Activated CD8-positive, alpha-beta memory T cell treated with anti-CD3 and anti-CD28 coated beads, Interleukin-2, amount 50 U/mL, for 24 hours (primary cell): Measurements from ENCODE around the gene BAZ1B.
"Not testable (repeated sequence)": the region's sequence is repeated elsewhere in the genome, so short reads cannot be mapped to it uniquely, and the experiment has no call there.

Source experiments
- DNase-seq: peaks from one replicate; pipeline ENCODE4 v3.0.0-alpha.2; 2020; ENCODE audit errors: extremely low read depth

Gene BAZ1B

DNA sequence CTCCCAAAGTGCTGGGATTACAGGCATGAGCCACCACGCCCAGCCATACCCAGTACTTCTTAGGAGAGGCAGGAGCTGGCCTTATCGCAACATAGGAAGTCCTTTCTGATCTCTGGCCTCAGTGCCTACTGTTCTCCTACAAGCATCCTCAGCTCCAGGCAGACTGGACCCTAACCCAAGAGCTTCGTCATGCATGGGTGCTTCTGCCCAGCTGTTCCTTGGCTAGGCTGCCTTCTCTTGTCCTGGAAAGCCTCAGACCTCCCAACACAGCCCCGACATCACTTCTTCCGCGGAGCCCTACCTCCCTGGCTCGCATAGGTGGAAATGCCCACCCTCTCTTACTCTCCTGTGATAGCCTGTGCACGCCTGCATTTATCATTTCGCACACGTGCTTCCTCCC, 19.6 kb upstream of the BAZ1B start:
- DNase-seq: no peak

DNA sequence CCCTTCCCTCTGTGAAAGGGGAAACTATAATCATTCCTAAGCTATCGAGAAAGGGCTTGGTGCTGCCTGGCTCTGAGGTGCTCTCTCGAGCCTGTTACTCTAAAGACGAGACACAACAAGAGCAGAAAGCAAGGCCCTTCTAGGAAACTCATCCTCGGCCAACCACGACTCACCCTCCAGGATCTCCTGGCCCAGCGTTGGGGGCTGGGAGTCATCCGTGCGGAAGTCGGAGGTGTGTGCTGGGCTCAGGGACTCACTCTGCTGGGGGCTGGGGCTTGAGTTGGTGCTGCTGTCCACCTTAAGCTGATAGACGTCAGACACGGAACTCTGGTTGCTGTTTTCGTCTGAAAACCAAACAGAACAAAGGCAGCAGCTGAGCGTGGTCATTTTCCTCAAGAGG, 17.6 kb upstream of the BAZ1B start:
- DNase-seq: no peak

DNA sequence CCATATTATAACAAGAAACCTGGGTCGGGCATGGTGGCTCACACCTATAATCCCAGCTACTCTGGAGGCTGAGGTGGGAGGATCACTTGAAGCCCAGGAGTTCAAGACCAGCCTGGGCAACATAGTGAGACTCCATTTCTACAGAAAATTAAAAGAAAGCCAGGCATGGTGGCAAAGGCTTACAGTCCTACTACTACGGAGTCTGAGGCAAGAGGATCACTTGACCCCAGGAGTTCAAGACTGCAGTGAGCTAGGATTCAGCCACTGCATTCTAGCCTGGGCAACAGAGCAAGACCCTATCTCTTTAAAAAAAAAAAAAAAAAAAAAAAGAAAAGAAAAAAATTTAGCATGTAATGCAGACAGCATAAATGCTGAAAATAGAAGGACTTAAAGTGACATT, 16.4 kb upstream of the BAZ1B start:
- not testable (repeated sequence) for DNase-seq

DNA sequence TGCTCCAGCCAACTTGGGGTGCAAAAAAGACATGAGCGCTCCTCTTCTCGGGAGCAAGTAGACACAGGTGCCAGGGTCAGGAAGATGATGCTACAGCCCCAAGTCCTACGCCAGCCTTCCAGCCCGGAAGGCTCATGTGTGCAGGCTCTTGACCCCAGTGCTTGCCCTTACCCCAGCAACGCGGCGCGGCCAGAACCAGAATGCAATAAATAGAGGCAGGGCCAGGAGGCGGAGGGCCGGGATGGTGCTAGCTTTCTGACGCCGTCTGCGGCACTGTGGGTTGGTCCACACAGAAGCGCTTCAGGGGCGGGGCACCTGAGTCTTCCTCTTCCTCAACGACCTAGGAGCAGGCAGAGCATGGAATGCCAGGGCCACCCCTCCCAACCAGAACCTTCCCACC, 15.0 kb upstream of the BAZ1B start:
- DNase-seq: no peak

DNA sequence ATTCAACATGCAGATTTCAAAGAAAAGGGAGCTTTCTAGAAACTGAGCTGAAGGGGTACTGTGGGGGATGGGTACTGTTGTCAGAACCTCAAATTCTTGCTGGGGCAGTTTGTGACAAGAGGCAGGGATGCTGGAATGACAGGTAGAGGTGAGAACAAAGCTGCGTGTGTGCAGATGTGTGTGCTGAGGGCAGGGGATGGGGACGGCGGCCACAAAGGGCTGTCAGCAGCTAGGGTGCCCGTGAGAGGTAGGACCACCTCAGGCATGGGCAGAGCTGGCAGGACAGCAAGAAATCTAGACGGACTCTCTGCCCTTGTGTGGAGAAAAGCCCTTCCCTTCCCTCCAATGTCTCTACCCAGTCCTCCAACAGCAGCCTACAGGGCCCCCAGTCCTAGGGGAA, 14.4 kb upstream of the BAZ1B start:
- no peak for DNase-seq

DNA sequence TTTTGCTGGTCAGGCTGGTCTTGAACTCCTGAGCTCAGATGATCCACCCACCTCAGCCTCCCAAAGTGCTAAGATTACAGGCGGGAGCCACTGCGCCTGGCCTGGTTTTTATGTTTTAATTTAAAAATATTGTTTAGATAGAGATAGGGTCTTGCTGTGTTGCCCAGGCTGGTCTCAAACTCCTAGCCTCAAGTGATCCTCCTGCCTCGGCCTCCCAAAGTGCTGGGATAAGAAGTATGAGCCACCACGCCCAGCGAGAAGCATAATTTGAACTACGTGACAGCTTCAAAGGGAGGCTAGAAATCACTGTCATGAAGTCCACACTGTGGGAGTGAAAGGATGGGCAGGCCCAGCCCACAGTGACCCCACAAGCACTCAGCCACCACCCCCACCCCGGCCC, 13.8 kb upstream of the BAZ1B start:
- not testable (repeated sequence) for DNase-seq

DNA sequence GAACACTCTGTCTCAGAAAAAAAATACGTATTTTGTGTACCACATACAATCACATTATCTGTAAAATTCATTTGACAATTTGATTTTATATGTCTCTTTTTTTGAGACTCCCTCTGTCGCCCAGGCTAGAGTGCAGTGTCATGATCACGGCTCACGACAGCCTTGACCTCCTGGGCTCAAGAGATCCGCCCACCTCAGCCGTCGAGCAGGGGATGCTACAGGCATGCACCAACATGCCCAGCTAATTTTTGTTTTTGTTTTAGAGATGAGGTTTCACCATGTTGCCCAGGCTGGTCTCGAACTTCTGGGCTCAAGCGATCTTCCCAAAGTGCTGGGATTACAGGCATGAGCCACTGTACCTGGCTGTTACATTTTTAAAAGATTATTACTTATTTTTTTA, 11.6 kb upstream of the BAZ1B start:
- DNase-seq: no peak

DNA sequence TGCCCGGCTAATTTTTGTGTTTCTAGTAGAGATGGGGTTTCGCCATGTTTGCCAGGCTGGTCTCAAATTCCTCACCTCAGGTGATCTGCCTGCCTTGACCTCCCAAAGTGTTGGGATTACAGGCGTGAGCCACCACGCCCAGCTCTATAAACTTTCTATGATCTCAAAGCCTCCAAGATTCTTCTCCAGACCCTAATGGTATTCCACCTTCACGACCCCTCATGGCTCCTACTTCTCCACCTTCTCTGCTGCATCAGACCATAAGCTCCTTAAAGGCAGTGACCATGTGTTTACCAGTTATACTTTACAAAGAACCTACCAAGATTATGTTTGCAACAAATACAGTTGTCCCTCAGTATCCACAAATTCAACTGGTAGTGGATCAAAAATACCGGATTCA, 10.1 kb upstream of the BAZ1B start:
- no peak for DNase-seq

DNA sequence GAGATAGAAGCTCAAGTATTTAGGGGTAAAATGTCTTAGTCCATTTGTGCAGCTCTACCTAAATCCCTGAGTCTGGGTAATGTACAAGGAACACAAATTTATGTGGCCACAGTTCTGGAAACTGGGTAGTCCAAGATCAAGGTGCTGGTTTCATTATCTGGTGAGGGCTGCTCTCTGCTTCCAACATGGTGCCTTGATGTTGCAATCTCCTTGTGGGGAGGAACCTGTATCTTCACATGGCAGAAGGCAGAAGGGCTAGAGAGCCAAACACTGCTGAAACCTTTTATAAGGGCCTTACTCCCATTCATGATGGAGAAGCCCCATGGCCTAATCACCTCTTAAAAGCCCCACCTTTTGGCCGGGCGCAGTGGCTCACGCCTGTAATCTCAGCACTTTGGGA, 8.7 kb upstream of the BAZ1B start:
- DNase-seq: no peak

DNA sequence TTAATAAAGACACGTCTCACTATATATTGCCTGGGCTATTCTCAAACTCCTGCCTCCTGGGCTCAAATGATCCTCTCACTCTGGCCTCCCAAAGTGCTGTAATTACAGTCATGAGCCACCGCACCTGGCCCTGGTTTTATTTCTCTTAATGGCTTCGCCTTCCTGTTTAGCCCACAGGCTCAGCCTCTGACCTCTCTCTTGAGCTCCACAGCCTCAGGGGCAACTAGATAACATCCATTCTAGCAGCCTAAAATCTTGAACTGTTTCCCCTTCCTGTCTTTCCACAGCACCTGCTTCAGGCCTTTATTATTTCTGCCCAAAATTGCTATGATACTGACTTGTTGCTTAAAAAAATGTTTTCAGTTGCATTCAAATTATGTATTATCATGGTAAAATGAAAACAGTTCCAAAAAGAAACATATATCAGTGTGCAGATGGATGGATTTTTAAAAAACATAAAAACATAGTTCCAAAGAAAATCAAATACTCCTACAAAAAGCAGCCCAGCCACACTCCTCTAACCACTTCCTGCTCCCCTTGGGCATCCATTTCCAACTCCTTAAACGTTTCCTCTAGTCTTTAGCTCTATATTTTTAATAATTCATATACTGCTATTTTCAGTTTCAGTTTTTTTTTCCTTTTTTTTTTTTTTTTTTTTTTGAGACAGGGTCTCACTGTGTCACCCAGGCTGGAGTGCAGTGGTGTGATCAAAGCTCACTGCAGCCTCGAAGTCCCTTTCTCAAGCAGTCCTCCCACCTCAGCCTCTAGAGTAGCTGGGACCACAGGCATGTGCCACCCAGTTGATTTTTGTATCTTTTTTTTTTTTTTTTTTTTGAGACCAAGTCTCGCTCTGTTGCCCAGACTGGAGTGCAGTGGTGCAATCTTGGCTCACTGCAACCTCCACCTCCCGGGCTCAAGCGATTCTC, 5.1 kb upstream of the BAZ1B start:
- no peak for DNase-seq

DNA sequence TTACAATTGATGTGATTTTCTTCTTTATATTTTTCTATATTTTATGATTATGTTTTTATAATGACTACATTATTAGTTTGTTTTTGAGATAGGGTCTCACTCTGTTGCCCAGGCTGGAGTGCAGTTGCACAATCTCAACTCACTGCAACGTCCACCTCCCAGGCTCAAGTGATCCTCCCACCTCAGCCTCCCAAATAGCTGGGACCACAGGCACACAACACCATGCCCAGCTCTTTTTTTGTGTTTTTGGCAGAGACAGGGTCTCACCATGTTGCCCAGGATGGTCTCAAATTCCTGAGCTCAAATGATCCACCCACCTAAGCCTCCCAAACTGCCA, 4.0 kb upstream of the BAZ1B start:
- not testable (repeated sequence) for DNase-seq

DNA sequence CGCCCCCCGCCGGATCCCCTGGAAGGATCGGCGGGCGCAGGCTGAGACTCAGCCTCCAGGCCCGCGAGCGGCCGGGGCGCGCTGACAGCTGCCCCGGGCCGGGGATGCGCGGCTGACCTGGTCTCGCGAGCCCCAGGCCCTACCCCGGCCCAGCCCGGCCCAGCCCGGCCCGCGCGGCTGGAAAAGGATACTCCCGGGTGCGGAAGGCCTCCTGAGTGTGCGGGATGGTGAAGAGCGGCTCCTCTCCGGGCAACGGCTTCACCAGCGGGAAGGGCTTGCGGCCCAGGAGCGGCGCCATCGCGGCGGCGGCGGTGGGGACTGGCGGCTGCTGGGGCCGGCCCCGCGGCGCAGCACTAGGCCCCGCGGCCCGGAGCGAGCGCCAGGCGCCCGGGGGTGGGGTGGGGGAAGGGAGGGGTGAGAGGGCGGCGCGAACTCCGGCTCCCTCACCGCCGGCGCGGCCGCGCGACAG, 423 bp downstream of the BAZ1B start:
- DNase-seq: no peak

DNA sequence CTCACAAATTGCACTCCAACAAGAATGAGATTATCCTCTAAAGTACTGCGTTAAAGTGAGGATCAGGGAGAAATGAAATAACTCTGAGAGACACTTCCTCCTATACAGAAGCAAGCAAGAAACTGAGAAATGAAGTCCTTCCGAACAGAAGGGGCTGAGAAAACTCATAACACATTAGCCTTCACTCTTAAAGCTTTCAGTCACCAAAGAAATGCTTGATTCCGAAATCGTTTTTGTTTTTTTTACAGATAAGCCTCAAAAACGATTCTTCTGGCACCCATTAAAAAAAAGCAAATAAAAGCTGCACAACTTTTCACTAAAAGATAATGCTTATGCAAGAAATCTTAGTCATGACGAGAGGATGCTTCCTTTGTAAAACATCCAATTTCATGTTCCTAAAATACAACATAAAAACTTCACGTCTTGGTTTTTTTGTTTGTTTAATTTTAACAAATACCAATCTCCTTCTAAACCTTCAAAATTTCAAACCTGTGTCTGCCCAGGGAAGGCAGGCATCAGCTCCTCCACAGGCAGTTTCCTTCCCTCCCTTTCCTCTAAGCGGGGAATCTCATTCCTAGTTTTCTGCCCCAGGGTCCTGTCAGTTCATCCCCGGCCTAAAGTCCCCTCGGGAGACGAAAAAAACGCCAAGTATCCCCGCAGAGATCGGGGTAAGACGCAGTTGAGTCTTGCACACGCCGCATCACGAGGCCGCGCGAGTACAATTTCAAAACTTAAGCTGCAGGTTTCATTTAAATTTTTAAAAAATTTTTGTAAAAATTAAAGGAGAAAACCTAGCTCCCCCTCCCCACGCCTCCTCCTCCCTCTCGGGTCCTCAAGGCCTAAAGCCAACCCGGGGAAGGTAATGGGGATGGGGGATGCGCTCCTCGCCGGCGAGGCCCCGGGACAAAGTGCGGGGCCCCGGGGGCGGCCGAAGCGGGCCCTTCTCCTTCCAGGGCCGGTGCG, 1.1 kb downstream of the BAZ1B start:
- DNase-seq: no peak

DNA sequence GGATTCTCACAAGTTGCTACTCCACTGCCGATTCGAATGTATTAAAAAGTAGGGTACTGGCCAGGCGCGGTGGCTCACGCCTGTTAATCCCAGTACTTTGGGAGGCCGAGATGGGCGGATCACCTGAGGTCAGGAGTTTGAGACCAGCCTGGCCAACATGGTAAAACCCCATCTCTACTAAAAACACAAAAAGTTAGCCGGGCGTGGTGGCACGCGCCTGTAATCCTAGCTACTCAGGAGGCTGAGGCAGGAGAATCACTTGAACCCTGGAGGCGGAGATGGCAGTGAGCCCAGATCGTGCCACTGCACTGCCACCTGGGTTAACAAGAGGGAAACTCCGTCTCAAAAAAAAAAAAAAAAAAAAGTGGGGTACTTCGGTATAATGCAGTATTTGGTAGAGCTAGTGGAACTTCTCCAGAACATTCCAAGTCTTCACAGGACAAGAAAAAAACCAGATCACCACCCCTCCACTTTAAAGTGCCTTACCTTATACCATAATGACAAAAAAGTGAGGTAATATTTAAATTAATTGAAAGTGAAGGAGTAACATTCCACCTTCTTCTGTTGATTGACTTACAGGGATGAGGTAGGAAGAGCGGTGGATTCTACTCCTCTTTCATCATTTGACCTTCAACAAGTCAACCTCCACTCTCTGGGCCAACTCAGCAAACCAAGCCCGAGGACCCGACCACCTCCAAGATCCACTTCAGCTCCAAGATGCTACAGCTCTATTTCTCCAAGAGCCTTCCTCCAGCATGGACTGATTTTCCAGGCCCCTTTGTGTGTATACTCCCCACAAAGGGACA, 2.0 kb downstream of the BAZ1B start:
- no peak for DNase-seq

DNA sequence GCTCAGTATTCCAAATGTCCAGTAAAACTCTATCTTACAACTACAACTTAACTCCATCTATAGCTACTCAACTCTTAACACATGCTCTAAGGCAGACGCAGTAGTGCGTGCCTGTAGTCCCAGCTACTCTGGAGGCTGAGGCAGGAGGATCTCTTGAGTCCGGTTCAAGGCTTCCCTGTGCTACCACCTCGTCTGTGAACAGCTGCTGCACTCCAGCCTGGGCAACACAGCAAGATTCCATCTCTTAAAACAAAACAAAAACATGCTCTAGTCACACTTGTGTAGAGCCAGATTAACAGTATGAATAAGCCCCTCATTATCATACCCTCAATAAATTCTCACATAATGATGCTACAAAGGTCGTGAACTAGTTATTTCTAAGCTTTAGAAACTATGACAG, 3.6 kb downstream of the BAZ1B start:
- no peak for DNase-seq

DNA sequence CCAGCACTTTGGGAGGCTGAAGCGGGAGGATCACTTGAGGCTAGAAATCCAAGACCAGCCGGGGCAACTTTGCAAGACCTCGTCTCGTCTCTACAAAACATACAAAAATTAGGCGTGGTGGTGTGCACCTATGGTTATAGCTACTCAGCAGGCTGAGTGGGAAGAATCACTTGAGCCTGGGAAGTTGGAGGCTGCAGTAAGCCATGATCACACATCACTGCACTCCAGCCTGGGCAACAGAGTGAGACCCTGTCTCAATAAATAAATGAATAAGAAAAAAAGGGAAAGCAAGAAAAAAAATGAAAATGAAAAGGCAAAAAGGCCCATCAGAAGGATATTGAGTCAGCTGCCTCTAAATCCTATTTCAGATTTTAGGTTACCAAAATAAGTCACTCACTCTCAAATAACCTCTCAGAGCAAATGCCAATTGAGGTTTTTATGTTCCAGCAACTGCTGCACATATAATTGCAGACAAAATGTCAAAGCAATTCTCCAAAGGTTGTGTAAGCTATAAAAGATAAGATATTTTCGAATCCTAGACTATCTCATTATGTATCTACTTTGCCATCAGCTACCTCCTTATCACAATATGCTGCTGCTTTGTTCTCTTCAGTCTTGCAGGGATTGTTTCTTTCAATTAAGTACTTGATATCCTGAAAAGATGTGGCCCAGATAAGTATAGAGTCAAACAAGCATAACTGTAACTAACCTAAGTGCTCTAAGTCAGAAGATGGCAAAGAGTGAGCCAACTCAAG, 4.7 kb downstream of the BAZ1B start:
- no peak for DNase-seq

DNA sequence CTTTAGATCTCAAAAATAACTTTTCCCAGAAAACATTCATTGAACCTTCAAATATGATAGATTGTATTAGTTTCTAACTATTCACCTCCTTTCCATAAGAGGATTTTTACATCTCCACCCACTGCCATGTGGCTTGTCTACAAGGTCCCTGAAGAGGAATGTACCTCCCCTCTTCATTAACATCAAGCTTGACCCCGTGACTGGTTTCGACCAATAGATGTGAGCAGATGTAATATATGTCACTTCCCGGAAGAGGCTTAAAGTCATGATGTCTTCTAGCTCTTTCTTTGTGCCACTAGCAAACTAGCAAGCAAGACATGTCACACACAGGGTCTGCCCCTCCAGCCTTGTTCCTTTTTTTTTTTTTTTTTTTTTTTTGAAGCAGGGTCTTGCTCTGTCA, 6.9 kb downstream of the BAZ1B start:
- no peak for DNase-seq

DNA sequence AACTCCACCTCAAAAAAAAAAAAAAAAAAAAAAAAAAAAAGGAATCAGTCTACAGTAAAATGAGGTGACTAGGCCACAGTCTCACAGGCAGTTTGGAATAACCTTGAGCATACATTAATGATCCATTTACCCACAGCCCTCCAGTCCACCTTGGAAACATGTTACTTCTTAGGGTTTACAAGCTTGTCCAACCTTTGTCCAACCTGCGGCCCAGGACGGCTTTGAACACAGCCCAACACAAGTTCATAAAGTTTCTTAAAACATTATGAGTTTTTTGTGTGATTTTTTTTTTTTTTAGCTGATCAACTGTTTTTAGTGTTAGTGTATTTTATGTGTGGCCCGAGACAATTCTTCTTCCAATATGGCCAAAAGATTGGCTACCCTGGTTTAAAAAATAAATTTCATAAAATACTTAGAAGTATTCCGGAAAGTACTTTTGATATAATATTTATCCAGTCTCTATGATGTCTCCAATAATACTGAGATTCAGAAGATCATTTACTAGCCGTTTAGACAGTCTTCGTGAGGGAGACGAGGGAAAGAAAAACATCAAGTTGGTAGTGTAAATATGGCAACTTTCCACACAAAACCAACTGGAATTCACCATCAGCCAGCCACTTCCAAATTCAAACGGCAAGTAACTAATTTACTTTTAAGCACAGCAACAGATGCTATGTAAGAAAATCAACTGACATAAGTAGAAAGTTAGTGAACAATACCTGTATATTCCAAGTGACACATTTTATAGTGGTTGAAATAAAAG, 9.9 kb downstream of the BAZ1B start:
- no peak for DNase-seq

DNA sequence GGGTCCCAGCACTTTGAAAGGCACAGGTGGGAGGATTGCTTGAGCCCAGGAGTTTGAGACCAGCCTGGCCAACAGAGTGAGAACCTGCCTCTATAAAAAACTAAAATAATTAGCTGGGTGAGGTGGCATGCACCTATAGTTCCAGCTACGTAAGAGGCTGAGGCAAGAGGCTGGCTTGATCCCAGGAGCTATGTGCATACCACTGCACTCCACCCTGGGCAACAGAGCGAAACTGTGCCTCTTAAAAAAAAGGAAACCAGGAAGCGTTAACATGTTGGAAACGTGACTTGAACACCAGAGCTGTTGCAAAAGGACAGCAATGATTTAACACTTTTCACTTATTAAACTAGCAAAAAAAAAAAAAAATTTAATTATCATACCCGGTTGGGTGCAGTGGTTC, 12.6 kb downstream of the BAZ1B start:
- DNase-seq: no peak

DNA sequence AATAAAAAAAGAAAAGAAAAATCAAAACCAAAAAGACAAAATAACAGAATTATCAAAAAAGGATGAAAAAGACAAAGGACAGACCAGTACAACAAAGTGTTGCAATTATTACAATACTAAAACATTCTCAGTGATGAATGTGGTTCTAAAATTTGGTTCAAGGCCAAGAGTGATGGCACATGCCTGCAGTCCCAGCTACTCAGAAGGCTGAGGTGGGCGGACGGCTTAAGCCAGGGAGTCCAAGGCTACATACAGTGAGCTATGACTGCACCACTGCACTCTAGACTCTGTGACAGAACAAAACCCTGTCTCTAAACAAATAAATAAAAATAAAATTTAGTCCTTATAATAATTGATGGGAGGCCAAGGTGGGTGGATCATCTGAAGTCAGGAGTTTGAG, 14.5 kb downstream of the BAZ1B start:
- no peak for DNase-seq
